HG03354 (cell line): ENCODE results near the gene ARMC5.
"Not testable (repeated sequence)": the region's sequence is repeated elsewhere in the genome, so short reads cannot be mapped to it uniquely, and the experiment has no call there.

Experiments
- ATAC-seq: cut with Tn5 transposase; IDR thresholded peaks from one replicate; pipeline ENCODE4 v1.9.1; 2021; ENCODE audit warnings: mild to moderate bottlenecking; ENCODE audit not compliant: unreplicated experiment, poor library complexity, severe bottlenecking

The ARMC5 gene

GRCh38 chr16:31429796-31430195 is 29.5 kb upstream of the ARMC5 start:
- no peak for ATAC-seq

GRCh38 chr16:31430380-31431052 is 28.8 kb upstream of the ARMC5 start:
- no peak for ATAC-seq

GRCh38 chr16:31435341-31436220 is 23.7 kb upstream of the ARMC5 start:
- ATAC-seq, result no peak

- no peak for ATAC-seq
These were observed 22.9 kb upstream of the ARMC5 start for GRCh38 chr16:31436221-31437045.

GRCh38 chr16:31438414-31438813 is 20.9 kb upstream of the ARMC5 start:
- ATAC-seq, result no peak

- not testable (repeated sequence) for ATAC-seq
These were observed 20.3 kb upstream of the ARMC5 start for GRCh38 chr16:31439023-31439422.

- ATAC-seq, result no peak
These were observed 19.8 kb upstream of the ARMC5 start for GRCh38 chr16:31439519-31439918.

- ATAC-seq, result no peak
These were observed 18.7 kb upstream of the ARMC5 start for GRCh38 chr16:31440516-31441184.

GRCh38 chr16:31441956-31442355 is 17.3 kb upstream of the ARMC5 start:
- ATAC-seq, result no peak

- ATAC-seq, result not testable (repeated sequence)
These were observed 13.4 kb upstream of the ARMC5 start for GRCh38 chr16:31445931-31446330.

- ATAC-seq, result no peak
These were observed 8.1 kb upstream of the ARMC5 start for GRCh38 chr16:31451201-31451600.

- peak; percentile 52 for ATAC-seq
These were observed 7.5 kb upstream of the ARMC5 start for GRCh38 chr16:31451681-31452351.

GRCh38 chr16:31452631-31453106 is 6.6 kb upstream of the ARMC5 start:
- ATAC-seq, result no peak

GRCh38 chr16:31453255-31454204 is 5.8 kb upstream of the ARMC5 start:
- ATAC-seq, result no peak

- no peak for ATAC-seq
These were observed 3.5 kb upstream of the ARMC5 start for GRCh38 chr16:31455601-31456314.

GRCh38 chr16:31456988-31457360 is 2.3 kb upstream of the ARMC5 start:
- no peak for ATAC-seq

- peak; percentile 24 for ATAC-seq
These were observed 1.0 kb upstream of the ARMC5 start for GRCh38 chr16:31458073-31458843.
